AG09309 (cell line): ENCODE data around the gene EPHA8.

Source experiments
- DNase-seq: peaks from one replicate; pipeline ENCODE4 v3.0.0-alpha.2; 2010; ENCODE audit warnings: low read depth
- H3K4me3 ChIP-seq: 2 replicates; pipeline ENCODE4 v1.5.1; 2011; ENCODE audit warnings: mild to moderate bottlenecking, low read depth, low read length, moderate library complexity; ENCODE audit not compliant: control insufficient read depth
- TF ChIP-seq, protein P1 (sequence below): IDR thresholded peaks from 2 replicates; pipeline ENCODE4 v1.5.1; 2011; ENCODE audit warnings: mild to moderate bottlenecking, low read depth, low read length, inconsistent platforms; ENCODE audit not compliant: insufficient read depth, control insufficient read depth; ENCODE audit errors: missing control alignments

The EPHA8 gene

DNA sequence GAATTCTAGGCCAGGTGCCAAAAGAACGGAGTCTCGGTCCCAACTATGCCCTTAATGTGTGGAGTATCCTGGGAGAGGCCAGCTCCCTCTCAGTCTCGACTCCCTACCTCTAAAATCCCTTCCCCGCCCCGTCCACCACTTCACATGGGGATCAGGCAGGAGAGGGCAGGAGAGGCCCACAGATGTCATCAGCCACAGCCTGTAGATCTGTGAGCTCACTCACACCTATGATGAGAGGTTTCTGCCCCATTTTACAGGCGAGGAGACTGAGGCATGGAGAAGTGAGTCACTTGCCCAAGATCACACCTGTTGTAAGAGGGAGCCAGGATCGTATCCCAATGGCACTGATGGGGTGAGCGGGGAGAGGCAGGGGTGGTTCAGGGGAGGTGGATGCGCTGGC lies 20.4 kb upstream of the EPHA8 start:
- no peak for DNase-seq
- no peak overlapping the region for H3K4me3 ChIP-seq
- TF ChIP-seq, protein P1, sequence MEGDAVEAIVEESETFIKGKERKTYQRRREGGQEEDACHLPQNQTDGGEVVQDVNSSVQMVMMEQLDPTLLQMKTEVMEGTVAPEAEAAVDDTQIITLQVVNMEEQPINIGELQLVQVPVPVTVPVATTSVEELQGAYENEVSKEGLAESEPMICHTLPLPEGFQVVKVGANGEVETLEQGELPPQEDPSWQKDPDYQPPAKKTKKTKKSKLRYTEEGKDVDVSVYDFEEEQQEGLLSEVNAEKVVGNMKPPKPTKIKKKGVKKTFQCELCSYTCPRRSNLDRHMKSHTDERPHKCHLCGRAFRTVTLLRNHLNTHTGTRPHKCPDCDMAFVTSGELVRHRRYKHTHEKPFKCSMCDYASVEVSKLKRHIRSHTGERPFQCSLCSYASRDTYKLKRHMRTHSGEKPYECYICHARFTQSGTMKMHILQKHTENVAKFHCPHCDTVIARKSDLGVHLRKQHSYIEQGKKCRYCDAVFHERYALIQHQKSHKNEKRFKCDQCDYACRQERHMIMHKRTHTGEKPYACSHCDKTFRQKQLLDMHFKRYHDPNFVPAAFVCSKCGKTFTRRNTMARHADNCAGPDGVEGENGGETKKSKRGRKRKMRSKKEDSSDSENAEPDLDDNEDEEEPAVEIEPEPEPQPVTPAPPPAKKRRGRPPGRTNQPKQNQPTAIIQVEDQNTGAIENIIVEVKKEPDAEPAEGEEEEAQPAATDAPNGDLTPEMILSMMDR = no peak

DNA sequence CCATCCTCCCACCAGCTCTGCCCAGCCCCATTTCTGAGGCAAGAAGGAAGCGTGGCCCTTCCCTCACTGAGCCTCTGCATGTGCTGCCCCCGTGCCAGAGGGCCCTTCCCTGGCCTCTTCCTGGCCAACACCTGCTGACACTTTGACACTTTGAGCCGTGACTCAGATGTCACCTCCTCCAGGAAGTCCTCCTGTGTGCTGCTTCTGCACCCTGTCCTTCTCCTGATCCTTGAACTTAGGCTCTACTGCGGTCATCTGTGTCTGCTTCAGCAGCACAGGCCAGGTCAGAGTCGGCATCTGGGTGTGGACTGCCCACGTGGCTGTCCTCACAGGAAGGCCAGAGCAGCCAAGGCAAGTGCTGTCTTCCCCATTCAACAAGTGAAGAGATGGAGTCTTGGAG lies 19.6 kb upstream of the EPHA8 start:
- no peak for DNase-seq
- TF ChIP-seq, protein P1 = no peak
- no peak overlapping the region for H3K4me3 ChIP-seq

DNA sequence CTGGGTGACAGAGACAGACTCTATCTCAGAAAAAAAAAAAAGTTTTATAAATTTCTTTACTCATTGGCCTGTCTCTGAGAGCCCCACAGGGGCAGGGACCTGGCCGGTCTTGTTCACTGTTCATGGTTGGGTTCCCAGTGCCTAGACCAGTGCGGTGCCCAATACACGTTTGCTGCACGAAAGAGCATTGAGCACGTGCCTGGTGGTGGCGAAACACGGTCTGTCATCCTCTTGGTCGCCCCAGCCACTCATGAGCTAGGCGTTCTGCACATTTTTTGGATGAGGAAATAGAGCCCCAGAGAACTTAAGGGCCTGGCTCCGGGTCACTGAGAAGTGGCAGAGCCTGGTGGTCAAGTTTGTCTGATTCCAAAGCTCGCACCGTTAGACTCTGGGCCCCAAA lies 18.7 kb upstream of the EPHA8 start:
- TF ChIP-seq, protein P1 = no peak
- H3K4me3 ChIP-seq = no peak overlapping the region
- no peak for DNase-seq

DNA sequence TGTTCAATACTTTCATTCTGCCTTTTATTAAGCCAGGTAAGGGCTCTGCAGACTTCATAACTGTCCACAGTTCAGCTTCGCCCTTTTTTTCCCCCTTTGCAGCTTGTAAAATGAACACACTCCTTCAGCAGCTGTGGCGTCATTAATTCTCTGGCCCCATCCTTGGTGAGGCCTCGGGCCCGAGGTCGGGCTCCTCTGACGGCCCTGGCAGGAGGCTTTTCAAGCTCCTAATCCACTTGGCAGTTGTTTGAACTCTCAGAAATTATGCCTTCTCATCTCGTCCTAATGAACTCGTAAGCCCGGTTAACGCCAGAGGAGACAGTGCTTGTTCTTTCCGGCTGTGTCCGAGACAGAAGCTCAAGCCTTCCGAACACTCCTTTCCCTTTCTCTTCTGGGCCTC lies 18.1 kb upstream of the EPHA8 start:
- H3K4me3 ChIP-seq = no peak overlapping the region
- TF ChIP-seq, protein P1 = no peak
- DNase-seq = no peak

DNA sequence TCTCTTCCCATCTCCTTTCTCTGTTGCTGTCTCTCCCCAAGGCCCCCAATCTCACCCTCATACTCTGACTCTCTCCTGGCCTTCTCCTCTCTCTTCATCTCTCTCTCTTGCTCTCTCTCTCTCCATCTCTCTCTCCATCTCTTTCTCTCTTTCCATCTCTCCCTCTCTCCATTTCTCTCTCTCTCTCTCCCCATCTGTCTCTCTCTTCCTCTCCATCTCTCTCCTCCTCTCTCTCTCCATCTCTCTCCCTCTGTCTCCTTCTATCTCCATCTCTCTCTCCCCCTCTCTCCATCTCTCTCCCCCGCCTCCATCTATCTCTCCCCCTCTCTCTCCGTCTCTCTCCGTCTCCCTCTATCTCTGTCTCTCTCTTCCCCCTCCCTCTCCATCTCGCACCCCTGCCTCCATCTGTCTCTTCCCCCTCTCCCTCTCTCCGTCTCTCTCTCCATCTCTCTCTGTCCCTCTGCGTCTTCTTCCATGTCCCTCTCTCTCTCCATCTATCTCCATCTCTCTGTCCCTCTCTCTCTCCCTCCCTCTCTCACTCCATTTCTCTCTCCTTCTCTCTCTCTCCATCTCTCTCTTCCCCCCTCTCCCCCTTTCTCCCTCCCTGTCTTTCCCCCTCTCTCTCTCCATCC lies 16.0 kb upstream of the EPHA8 start:
- H3K4me3 ChIP-seq = no peak overlapping the region
- TF ChIP-seq, protein P1 = no peak
- no peak for DNase-seq

DNA sequence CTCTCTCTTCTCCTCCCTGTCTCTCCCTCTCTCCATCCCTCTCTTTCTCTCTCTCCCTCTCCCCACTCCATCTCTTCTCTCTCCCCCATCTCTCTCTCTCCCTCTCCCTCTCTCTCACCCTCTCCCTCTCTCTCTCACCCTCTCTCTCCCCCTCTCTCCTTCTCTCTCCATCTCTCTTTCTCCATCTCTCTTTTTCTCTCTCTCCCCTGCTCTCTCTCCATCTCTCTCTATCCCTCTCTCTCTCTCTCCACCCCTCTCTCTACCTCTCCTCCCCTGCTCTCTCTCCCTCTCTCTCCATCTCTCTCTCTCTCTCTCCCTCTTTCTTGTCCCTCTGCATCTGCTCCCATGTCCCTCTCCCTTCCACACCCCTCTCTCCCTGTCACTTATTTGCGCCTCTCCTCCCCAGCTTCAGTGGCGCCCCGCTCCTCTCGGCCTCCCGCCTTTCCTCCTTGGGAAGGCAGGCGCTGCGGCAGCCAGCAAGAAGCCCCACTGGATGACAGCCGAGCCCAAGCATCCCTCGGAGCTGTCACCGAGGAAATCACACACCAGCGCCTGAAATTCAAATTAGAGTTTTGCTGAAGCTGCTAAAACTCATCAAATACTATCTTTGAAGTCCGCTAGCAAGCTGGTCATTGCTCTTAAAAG lies 15.3 kb upstream of the EPHA8 start:
- H3K4me3 ChIP-seq = no peak overlapping the region
- TF ChIP-seq, protein P1 = no peak
- DNase-seq = no peak
